GM23338 (cell line): ENCODE data around the gene CYSTM1.

Experiments used
- CREB1 ChIP-seq: fragments of 250-450 bp; sonication (Bioruptor Pico); IDR thresholded peaks from 2 replicates; pipeline ENCODE4 v1.5.0; 2020; ENCODE audit warnings: low read depth, mild to moderate bottlenecking, moderate library complexity
- CTCF ChIP-seq, 2 experiments: fragments of 200-600 bp in 1 of 2; sonication (generic) in 1 of 2; conservative IDR thresholded peaks; 2 replicates each; pipeline versions ENCODE4 v1.5.1 to v1.6.1; 2016 to 2017; ENCODE audit warnings: antibody characterized with exemption in 2 of 2, low read depth in 2 of 2, mild to moderate bottlenecking in 2 of 2, moderate library complexity in 1 of 2
- ETS1 ChIP-seq: IDR thresholded peaks from 2 replicates; pipeline ENCODE4 v1.6.1; 2016; ENCODE audit warnings: antibody characterized with exemption
- EZH2 ChIP-seq: fragments of 200-600 bp; sonication (generic); IDR thresholded peaks from one replicate; pipeline ENCODE4 v1.8.0; 2017; ENCODE audit warnings: antibody characterized with exemption, mild to moderate bottlenecking, low read depth; ENCODE audit not compliant: unreplicated experiment
- EZH2phosphoT487 ChIP-seq: fragments of 200-600 bp; sonication (generic); IDR thresholded peaks from one replicate; pipeline ENCODE4 v1.8.1; 2018; ENCODE audit warnings: antibody characterized with exemption; ENCODE audit not compliant: unreplicated experiment
- JUNB ChIP-seq: IDR thresholded peaks from one replicate; pipeline ENCODE4 v1.6.1; 2016; ENCODE audit warnings: antibody characterized with exemption; ENCODE audit not compliant: unreplicated experiment
- POLR2AphosphoS5 ChIP-seq: IDR thresholded peaks from 2 replicates; pipeline ENCODE4 v1.6.1; 2016; ENCODE audit warnings: antibody characterized with exemption, low read depth
- ZNF114 ChIP-seq: fragments of 250-450 bp; sonication (Bioruptor Pico); IDR thresholded peaks from 2 replicates; pipeline ENCODE4 v1.5.0; 2020; ENCODE audit warnings: mild to moderate bottlenecking, moderate library complexity
- ZNF331 ChIP-seq: fragments of 250-450 bp; sonication (Bioruptor Pico); IDR thresholded peaks from 2 replicates; pipeline ENCODE4 v1.5.0; 2020; ENCODE audit warnings: low read depth, mild to moderate bottlenecking, moderate library complexity
- TF ChIP-seq, protein P1 (sequence below): IDR thresholded peaks from one replicate; pipeline ENCODE4 v1.6.1; 2018; ENCODE audit warnings: antibody characterized with exemption; ENCODE audit not compliant: unreplicated experiment

DNA sequence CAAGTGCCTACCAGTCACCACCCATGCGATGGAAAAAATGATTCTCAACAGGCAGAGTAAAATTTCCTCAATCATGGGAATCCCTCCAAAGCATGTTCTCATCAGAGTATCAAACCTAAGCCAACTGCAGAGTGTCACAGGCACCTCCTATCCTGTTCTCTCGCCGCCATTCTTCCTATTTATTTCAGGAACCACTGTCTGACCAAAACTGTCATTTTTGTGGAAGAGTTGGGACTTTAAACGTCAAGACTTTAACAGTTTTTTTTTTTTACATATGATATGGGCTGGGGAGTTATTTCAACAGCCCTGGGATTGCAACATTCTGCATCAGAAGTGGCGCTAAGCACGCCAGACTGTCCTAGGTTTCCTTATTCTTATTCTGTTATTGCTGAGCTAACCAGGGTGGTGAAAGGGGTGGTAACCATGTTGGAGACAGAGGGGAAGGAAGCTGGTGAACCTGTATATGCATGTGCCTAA lies 98.5 kb downstream of the CYSTM1 start:
- TF ChIP-seq CREB1 (no peak), EZH2 (no peak), CTCF (conservative IDR thresholded peaks at IDR 0.05; ENCODE audit: low read depth in 2 of 2) (no peak), ETS1 (no peak), POLR2AphosphoS5 (no peak), EZH2phosphoT487 (no peak), ZNF114 (CRISPR knock-in tag) (no peak), ZNF331 (CRISPR knock-in tag) (no peak), JUNB (no peak)
- TF ChIP-seq, protein P1, sequence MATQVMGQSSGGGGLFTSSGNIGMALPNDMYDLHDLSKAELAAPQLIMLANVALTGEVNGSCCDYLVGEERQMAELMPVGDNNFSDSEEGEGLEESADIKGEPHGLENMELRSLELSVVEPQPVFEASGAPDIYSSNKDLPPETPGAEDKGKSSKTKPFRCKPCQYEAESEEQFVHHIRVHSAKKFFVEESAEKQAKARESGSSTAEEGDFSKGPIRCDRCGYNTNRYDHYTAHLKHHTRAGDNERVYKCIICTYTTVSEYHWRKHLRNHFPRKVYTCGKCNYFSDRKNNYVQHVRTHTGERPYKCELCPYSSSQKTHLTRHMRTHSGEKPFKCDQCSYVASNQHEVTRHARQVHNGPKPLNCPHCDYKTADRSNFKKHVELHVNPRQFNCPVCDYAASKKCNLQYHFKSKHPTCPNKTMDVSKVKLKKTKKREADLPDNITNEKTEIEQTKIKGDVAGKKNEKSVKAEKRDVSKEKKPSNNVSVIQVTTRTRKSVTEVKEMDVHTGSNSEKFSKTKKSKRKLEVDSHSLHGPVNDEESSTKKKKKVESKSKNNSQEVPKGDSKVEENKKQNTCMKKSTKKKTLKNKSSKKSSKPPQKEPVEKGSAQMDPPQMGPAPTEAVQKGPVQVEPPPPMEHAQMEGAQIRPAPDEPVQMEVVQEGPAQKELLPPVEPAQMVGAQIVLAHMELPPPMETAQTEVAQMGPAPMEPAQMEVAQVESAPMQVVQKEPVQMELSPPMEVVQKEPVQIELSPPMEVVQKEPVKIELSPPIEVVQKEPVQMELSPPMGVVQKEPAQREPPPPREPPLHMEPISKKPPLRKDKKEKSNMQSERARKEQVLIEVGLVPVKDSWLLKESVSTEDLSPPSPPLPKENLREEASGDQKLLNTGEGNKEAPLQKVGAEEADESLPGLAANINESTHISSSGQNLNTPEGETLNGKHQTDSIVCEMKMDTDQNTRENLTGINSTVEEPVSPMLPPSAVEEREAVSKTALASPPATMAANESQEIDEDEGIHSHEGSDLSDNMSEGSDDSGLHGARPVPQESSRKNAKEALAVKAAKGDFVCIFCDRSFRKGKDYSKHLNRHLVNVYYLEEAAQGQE: no peak
